B cell (primary cell): ENCODE data around the gene DAZAP1. TPM values are rescaled to one million over a fixed set of nuclear protein-coding genes. Genes with fewer than 3 reads are reported as not detected.
A peak's percentile ranks its signal among the peaks of the same experiment; 100 is the strongest.

Source experiments
- ATAC-seq: fragments of 200-7000 bp; cut with Tn5 transposase; one replicate; pipeline ENCODE4 v1.10.0; 2021; ENCODE audit warnings: low read depth, mild to moderate bottlenecking, moderate number of reproducible peaks, moderate library complexity
- CTCF ChIA-PET: fragments of 350-600 bp; sonication (Branson Sonifier 250); formaldehyde crosslinking; loops from one replicate; lab custom pipeline; 2021; ENCODE audit warnings: antibody characterized with exemption, inconsistent platforms; lab: Charles Lee
- POLR2A ChIA-PET: fragments of 350-600 bp; sonication (Branson Sonifier 250); formaldehyde crosslinking; loops from one replicate; lab custom pipeline; 2021; ENCODE audit warnings: antibody characterized with exemption; lab: Charles Lee
- DNase-seq: peaks from one replicate; pipeline ENCODE4 v3.0.0; 2013
- H2AFZ ChIP-seq: 2 replicates; pipeline ENCODE4 v1.6.1; 2012; ENCODE audit warnings: mild to moderate bottlenecking, low read depth, low read length; ENCODE audit not compliant: insufficient read depth, poor library complexity, severe bottlenecking
- H3K27ac ChIP-seq, 2 donors: 1 replicate in 1 of 2; 2 replicates in 1 of 2; pipeline ENCODE4 v1.5.1; 2012 to 2013; ENCODE audit warnings: low read length in 2 of 2, mild to moderate bottlenecking in 2 of 2, moderate library complexity in 1 of 2
- H3K27me3 ChIP-seq, 4 experiments: fragments of 200-600 bp in 1 of 4; sonication (generic) in 1 of 4; replicated peaks in 1 of 4; 1 replicate in 2 of 4; 2 replicates in 2 of 4; pipeline versions ENCODE4 v1.6.1 to v1.7.0; 2013 to 2016; ENCODE audit warnings: low read length in 3 of 4, mild to moderate bottlenecking in 2 of 4, mixed read lengths in 1 of 4, moderate library complexity in 1 of 4; ENCODE audit not compliant: insufficient read depth in 4 of 4, control insufficient read depth in 3 of 4; ENCODE audit errors: control extremely low read depth in 1 of 4
- H3K36me3 ChIP-seq, 2 experiments: replicated peaks in 1 of 2; 1 replicate in 1 of 2; 2 replicates in 1 of 2; pipeline versions ENCODE4 v1.6.1 to v1.7.1; 2013; ENCODE audit warnings: low read length in 1 of 2; ENCODE audit not compliant: insufficient read depth in 2 of 2, control insufficient read depth in 1 of 2; ENCODE audit errors: control extremely low read depth in 1 of 2, extremely low read depth in 1 of 2
- H3K4me1 ChIP-seq, 2 donors: fragments of 200-600 bp in 1 of 2; sonication (generic) in 1 of 2; 1 replicate in 1 of 2; 2 replicates in 1 of 2; pipeline versions ENCODE4 v1.5.1 to v1.6.1; 2013 to 2017; ENCODE audit warnings: low read length in 2 of 2; ENCODE audit not compliant: control insufficient read depth in 2 of 2, insufficient read depth in 2 of 2
- H3K4me2 ChIP-seq: replicated peaks from 2 replicates; pipeline ENCODE3; 2012; ENCODE audit warnings: mild to moderate bottlenecking, low read depth, low read length; ENCODE audit not compliant: poor library complexity, severe bottlenecking
- H3K4me3 ChIP-seq, 5 experiments: fragments of 200-600 bp in 1 of 5; sonication (generic) in 1 of 5; 1 replicate in 3 of 5; 2 replicates in 2 of 5; pipeline versions ENCODE4 v1.5.1 to v1.7.0; 2011 to 2016; ENCODE audit warnings: low read length in 4 of 5, mild to moderate bottlenecking in 4 of 5, low read depth in 2 of 5, control low read depth in 1 of 5, moderate library complexity in 1 of 5; ENCODE audit not compliant: insufficient read depth in 1 of 5; ENCODE audit errors: control extremely low read depth in 1 of 5, extremely low read depth in 1 of 5
- H3K79me2 ChIP-seq: fragments of 200-600 bp; sonication (generic); one replicate; pipeline ENCODE4 v1.6.0; 2016; ENCODE audit warnings: low read length; ENCODE audit not compliant: control insufficient read depth, insufficient read depth
- H3K9ac ChIP-seq: fragments of 200-600 bp; sonication (generic); 2 replicates; pipeline ENCODE4 v1.6.1; 2017; ENCODE audit warnings: mild to moderate bottlenecking, low read length, moderate library complexity
- H3K9me3 ChIP-seq, 3 donors: one replicate each; pipeline versions ENCODE4 v1.6.1 to v1.7.1; 2013; ENCODE audit warnings: low read length in 2 of 3; ENCODE audit not compliant: control insufficient read depth in 2 of 3, insufficient read depth in 1 of 3; ENCODE audit errors: control extremely low read depth in 1 of 3
- H4K20me1 ChIP-seq: 2 replicates; pipeline ENCODE4 v1.6.0; 2012; ENCODE audit warnings: mild to moderate bottlenecking, low read length; ENCODE audit not compliant: insufficient read depth, control insufficient read depth, poor library complexity, severe bottlenecking
- H3K27ac Mint-ChIP-seq: one replicate; pipeline ENCODE4 v1.8.0; 2021; ENCODE audit warnings: mixed read lengths
- H3K27me3 Mint-ChIP-seq: one replicate; pipeline ENCODE4 v1.8.0; 2021; ENCODE audit warnings: mixed read lengths
- H3K4me1 Mint-ChIP-seq: one replicate; pipeline ENCODE4 v1.8.0; 2021; ENCODE audit warnings: mixed read lengths
- H3K4me3 Mint-ChIP-seq: one replicate; pipeline ENCODE4 v1.8.0; 2021; ENCODE audit warnings: mixed read lengths
- H3K9me3 Mint-ChIP-seq: one replicate; pipeline ENCODE4 v1.8.0; 2022; ENCODE audit warnings: mixed read lengths; ENCODE audit not compliant: insufficient read depth
- EZH2 ChIP-seq: IDR thresholded peaks from 2 replicates; pipeline ENCODE4 v1.6.1; 2012; ENCODE audit warnings: borderline replicate concordance, low read depth, mild to moderate bottlenecking, moderate library complexity, low read length; ENCODE audit not compliant: insufficient read depth, poor library complexity, severe bottlenecking
- WGBS: methylation state at CpG from one replicate; pipeline ENCODE4 v1.1.5; 2013; ENCODE audit warnings: missing lambda C conversion rate; ENCODE audit not compliant: insufficient coverage; 5-methylcytosine and 5-hydroxymethylcytosine counted together
- intact Hi-C: fragments of 100-400 bp; cut with micrococcal nuclease; formaldehyde crosslinking; loops from one replicate; pipeline ENCODE4 v1.10.0; 2022
- polyA plus RNA-seq: library from polyadenylated mRNA; depleted of rRNA; stranded (reverse); fragments of >200 nt; gene quantifications from 2 replicates; pipeline ENCODE4 v1.2.3, GENCODE V29; 2012
- total RNA-seq, 2 donors: library from RNA; stranded (reverse); fragments of 120-200 nt in 1 of 2; gene quantifications; 1 replicate in 1 of 2; 2 replicates in 1 of 2; pipeline versions ENCODE4 v1.2.3 to v1.2.4, GENCODE V29; 2013 to 2022
- TF ChIP-seq, protein P1 (sequence below): fragments of 200-600 bp; IDR thresholded peaks from one replicate; pipeline ENCODE4 v1.8.0; 2022; ENCODE audit warnings: antibody characterized with exemption, mild to moderate bottlenecking

DAZAP1 gene
- total and polyA plus RNA-seq, 2 donors (not counting 1 experiment from before 2014, with no cell fraction given): 54.8 to 125 TPM

GRCh38 chr19:1384085-1384462 lies 23.3 kb upstream of the DAZAP1 start:
- intact Hi-C loops: no loop called here
- H2AFZ ChIP-seq: peak overlapping the region; percentile 83
- POLR2A ChIA-PET: interaction anchor here (0.7 to 0.9 kb wide), 2 partner anchors 14 to 112 kb away, joined by 3 read pairs; no protein-coding TSS in a partner anchor

More at GRCh38 chr19:1384085-1384462, 23.3 kb upstream of the DAZAP1 start:
- no peaks in the 10 kb centered on the region for H3K27me3 ChIP-seq
- peak overlapping the region; percentile 79 for H3K4me2 ChIP-seq
- peaks cover 5% of the 10 kb centered on the region for H3K79me2 ChIP-seq
- DNase-seq (peak; percentile 45), ATAC-seq (no peak)
- no peaks in the 10 kb centered on the region for H3K9me3 Mint-ChIP-seq
- peaks cover 3% of the 10 kb centered on the region for H3K27me3 Mint-ChIP-seq
- H3K4me1 ChIP-seq: peaks cover 11 to 15% of the 10 kb centered on the region in 2 donors
- peak overlapping the region; percentile 17 to 93 (median 76) for H3K4me3 ChIP-seq
- TF ChIP-seq, protein P1, sequence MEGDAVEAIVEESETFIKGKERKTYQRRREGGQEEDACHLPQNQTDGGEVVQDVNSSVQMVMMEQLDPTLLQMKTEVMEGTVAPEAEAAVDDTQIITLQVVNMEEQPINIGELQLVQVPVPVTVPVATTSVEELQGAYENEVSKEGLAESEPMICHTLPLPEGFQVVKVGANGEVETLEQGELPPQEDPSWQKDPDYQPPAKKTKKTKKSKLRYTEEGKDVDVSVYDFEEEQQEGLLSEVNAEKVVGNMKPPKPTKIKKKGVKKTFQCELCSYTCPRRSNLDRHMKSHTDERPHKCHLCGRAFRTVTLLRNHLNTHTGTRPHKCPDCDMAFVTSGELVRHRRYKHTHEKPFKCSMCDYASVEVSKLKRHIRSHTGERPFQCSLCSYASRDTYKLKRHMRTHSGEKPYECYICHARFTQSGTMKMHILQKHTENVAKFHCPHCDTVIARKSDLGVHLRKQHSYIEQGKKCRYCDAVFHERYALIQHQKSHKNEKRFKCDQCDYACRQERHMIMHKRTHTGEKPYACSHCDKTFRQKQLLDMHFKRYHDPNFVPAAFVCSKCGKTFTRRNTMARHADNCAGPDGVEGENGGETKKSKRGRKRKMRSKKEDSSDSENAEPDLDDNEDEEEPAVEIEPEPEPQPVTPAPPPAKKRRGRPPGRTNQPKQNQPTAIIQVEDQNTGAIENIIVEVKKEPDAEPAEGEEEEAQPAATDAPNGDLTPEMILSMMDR: no peak
- TF ChIP-seq EZH2: no peak
- CTCF ChIA-PET: interaction anchor here (1.7 kb wide), 1 partner anchor 140 kb away, joined by 5 read pairs; no protein-coding TSS in a partner anchor
- no peaks in the 10 kb centered on the region for H3K9me3 ChIP-seq
- peak overlapping the region; percentile 44 to 85 for H3K27ac ChIP-seq
- H4K20me1 ChIP-seq: peaks cover 5% of the 10 kb centered on the region
- H3K4me1 Mint-ChIP-seq: peaks cover 17% of the 10 kb centered on the region
- WGBS: 0% methylated on average over 23 of the region's 23 CpGs
- peak overlapping the region; percentile 22 for H3K27ac Mint-ChIP-seq
- H3K36me3 ChIP-seq: peaks cover 0 to 15% of the 10 kb centered on the region in 2 experiments
- H3K9ac ChIP-seq: peak overlapping the region; percentile 87
- H3K4me3 Mint-ChIP-seq: peak overlapping the region; percentile 90
